H9 (cell line): ENCODE measurements around the gene EDA. TPM values are rescaled to one million over a fixed set of nuclear protein-coding genes. Genes with fewer than 3 reads are reported as not detected.

Experiments
- DNase-seq: peaks from one replicate; pipeline ENCODE4 v3.0.0-alpha.2; 2017
- H2AFZ ChIP-seq: one replicate; pipeline ENCODE4 v1.6.1; 2013; ENCODE audit warnings: mild to moderate bottlenecking, low read length, control low read depth, moderate library complexity
- H2AK5ac ChIP-seq: 2 replicates; pipeline ENCODE4 v1.6.1; 2013; ENCODE audit warnings: low read length, control low read depth, mixed read lengths; ENCODE audit not compliant: insufficient read length
- H2BK120ac ChIP-seq: one replicate; pipeline ENCODE4 v1.6.1; 2013; ENCODE audit warnings: low read depth, mild to moderate bottlenecking, low read length, control low read depth, inconsistent platforms; ENCODE audit not compliant: poor library complexity, severe bottlenecking
- H2BK12ac ChIP-seq: 2 replicates; pipeline ENCODE4 v1.6.1; 2013; ENCODE audit warnings: low read length, control low read depth, mixed read lengths, low read depth; ENCODE audit not compliant: insufficient read length
- H2BK15ac ChIP-seq: 2 replicates; pipeline ENCODE4 v1.6.1; 2013; ENCODE audit warnings: low read depth, low read length, control low read depth
- H2BK20ac ChIP-seq: one replicate; pipeline ENCODE4 v1.6.1; 2013; ENCODE audit warnings: low read depth, mild to moderate bottlenecking, low read length, control low read depth, inconsistent platforms; ENCODE audit not compliant: poor library complexity, severe bottlenecking
- H2BK5ac ChIP-seq: 2 replicates; pipeline ENCODE4 v1.6.1; 2013; ENCODE audit warnings: low read length, control low read depth, mixed read lengths; ENCODE audit not compliant: insufficient read length
- H3K14ac ChIP-seq: 2 replicates; pipeline ENCODE4 v1.6.1; 2013; ENCODE audit warnings: low read length, control low read depth; ENCODE audit not compliant: insufficient read depth
- H3K18ac ChIP-seq: 2 replicates; pipeline ENCODE4 v1.6.1; 2013; ENCODE audit warnings: low read depth, mild to moderate bottlenecking, mixed read lengths, low read length, control low read depth; ENCODE audit not compliant: insufficient read length
- H3K23ac ChIP-seq: 2 replicates; pipeline ENCODE4 v1.6.1; 2013; ENCODE audit warnings: low read length, control low read depth, mixed read lengths, low read depth; ENCODE audit not compliant: insufficient read length
- H3K23me2 ChIP-seq: 2 replicates; pipeline ENCODE4 v1.6.1; 2013; ENCODE audit warnings: low read depth, mild to moderate bottlenecking, mixed read lengths, low read length, control low read depth; ENCODE audit not compliant: insufficient read length, poor library complexity, severe bottlenecking
- H3K27ac ChIP-seq: 2 replicates; pipeline ENCODE4 v1.5.1; 2013; ENCODE audit warnings: low read length, control low read depth, mixed read lengths, low read depth; ENCODE audit not compliant: insufficient read length
- H3K27me3 ChIP-seq: 2 replicates; pipeline ENCODE4 v1.6.1; 2013; ENCODE audit warnings: low read length, control low read depth, inconsistent platforms; ENCODE audit not compliant: insufficient read depth
- H3K4ac ChIP-seq: 2 replicates; pipeline ENCODE4 v1.6.1; 2013; ENCODE audit warnings: low read depth, mild to moderate bottlenecking, control low read depth, inconsistent platforms, low read length, moderate library complexity
- H3K4me1 ChIP-seq: 2 replicates; pipeline ENCODE4 v1.6.1; 2013; ENCODE audit warnings: low read length, control low read depth, inconsistent platforms; ENCODE audit not compliant: insufficient read depth
- H3K4me2 ChIP-seq: 2 replicates; pipeline ENCODE4 v1.6.1; 2013; ENCODE audit warnings: low read length, control low read depth, mixed read lengths; ENCODE audit not compliant: insufficient read length, insufficient read depth
- H3K56ac ChIP-seq: 2 replicates; pipeline ENCODE4 v1.6.1; 2013; ENCODE audit warnings: low read depth, mild to moderate bottlenecking, mixed read lengths, low read length, control low read depth; ENCODE audit not compliant: insufficient read length
- H3K79me1 ChIP-seq: 2 replicates; pipeline ENCODE4 v1.6.1; 2013; ENCODE audit warnings: low read depth, mild to moderate bottlenecking, moderate library complexity, low read length, control low read depth, inconsistent platforms; ENCODE audit not compliant: insufficient read depth, poor library complexity, severe bottlenecking
- H3K79me2 ChIP-seq: 2 replicates; pipeline ENCODE4 v1.6.1; 2013; ENCODE audit warnings: low read length, control low read depth, inconsistent platforms; ENCODE audit not compliant: insufficient read depth
- H3K9ac ChIP-seq: 2 replicates; pipeline ENCODE4 v1.6.1; 2013; ENCODE audit warnings: low read length, control low read depth, mixed read lengths; ENCODE audit not compliant: insufficient read length; ENCODE audit errors: extremely low read depth
- H3K9me3 ChIP-seq: one replicate; pipeline ENCODE4 v1.6.1; 2013; ENCODE audit warnings: low read depth, low read length, inconsistent platforms; ENCODE audit not compliant: control insufficient read depth
- H3T11ph ChIP-seq: one replicate; pipeline ENCODE4 v1.6.1; 2013; ENCODE audit warnings: mild to moderate bottlenecking, low read length, control low read depth, inconsistent platforms
- H4K20me1 ChIP-seq: one replicate; pipeline ENCODE4 v1.6.1; 2013; ENCODE audit not compliant: control insufficient read depth, insufficient read length, insufficient read depth
- H4K5ac ChIP-seq: 2 replicates; pipeline ENCODE4 v1.6.1; 2013; ENCODE audit warnings: low read depth, mild to moderate bottlenecking, mixed read lengths, low read length, control low read depth; ENCODE audit not compliant: insufficient read length
- H4K8ac ChIP-seq: replicated peaks from 2 replicates; pipeline ENCODE4 v1.6.1; 2013; ENCODE audit warnings: low read length, control low read depth, mixed read lengths, low read depth; ENCODE audit not compliant: insufficient read length
- H4K91ac ChIP-seq: 2 replicates; pipeline ENCODE4 v1.6.1; 2013; ENCODE audit warnings: low read depth, mild to moderate bottlenecking, moderate library complexity, mixed read lengths, low read length, control low read depth; ENCODE audit not compliant: insufficient read length
- H3K27ac Mint-ChIP-seq, 3 experiments: 2 replicates in 2 of 3; 3 replicates in 1 of 3; pipeline ENCODE4 v1.8.0; 2020 to 2021; ENCODE audit warnings: mixed read lengths in 3 of 3, mild to moderate bottlenecking in 1 of 3, moderate library complexity in 1 of 3
- H3K27me3 Mint-ChIP-seq: 2 replicates; pipeline ENCODE4 v1.8.0; 2021; ENCODE audit warnings: low read depth, mild to moderate bottlenecking, moderate library complexity, mixed read lengths
- H3K36me3 Mint-ChIP-seq, 3 experiments: 2 replicates in 2 of 3; 3 replicates in 1 of 3; pipeline ENCODE4 v1.8.0; 2020 to 2021; ENCODE audit warnings: low read depth in 3 of 3, mixed read lengths in 3 of 3; ENCODE audit not compliant: insufficient read depth in 1 of 3
- H3K4me1 Mint-ChIP-seq, 2 experiments: 2 replicates each; pipeline ENCODE4 v1.8.0; 2020; ENCODE audit warnings: mixed read lengths in 2 of 2
- H3K4me3 Mint-ChIP-seq, 2 experiments: 2 replicates in 1 of 2; 3 replicates in 1 of 2; pipeline ENCODE4 v1.8.0; 2020 to 2021; ENCODE audit warnings: mild to moderate bottlenecking in 2 of 2, mixed read lengths in 2 of 2, moderate library complexity in 1 of 2
- H3K9me3 Mint-ChIP-seq, 2 experiments: 2 replicates in 1 of 2; 3 replicates in 1 of 2; pipeline ENCODE4 v1.8.0; 2020; ENCODE audit warnings: mild to moderate bottlenecking in 2 of 2, mixed read lengths in 2 of 2, moderate library complexity in 1 of 2
- WGBS: extraction: QIAGEN DNeasy Blood & Tissue Kit; methylation state at CpG from one replicate; pipeline ENCODE4 v1.1.7; 2013; ENCODE audit warnings: missing lambda C conversion rate, low lambda C conversion rate, mixed read lengths; ENCODE audit not compliant: insufficient read length; ENCODE audit errors: extremely low coverage; 5-methylcytosine and 5-hydroxymethylcytosine counted together
- total RNA-seq: library from RNA; stranded (reverse); gene quantifications from 2 replicates; pipeline ENCODE4 v1.2.1, GENCODE V29; 2021
- TF ChIP-seq, protein P1 (sequence below): fragments of 200-600 bp; sonication (generic); conservative IDR thresholded peaks from 3 replicates; pipeline ENCODE4 v1.8.0; 2021; ENCODE audit warnings: antibody characterized with exemption, mild to moderate bottlenecking

The EDA gene
- total RNA-seq, 1 experiment from 2014 or later = 7.7 TPM

GRCh38 chrX:69988955-69989394 lies 373.1 kb downstream of the EDA start:
- no peak overlapping the region for H3K14ac ChIP-seq
- H3T11ph ChIP-seq = no peak overlapping the region
- no peak overlapping the region for H3K56ac ChIP-seq
- H3K4me2 ChIP-seq = no peak overlapping the region
- H3K27me3 ChIP-seq = no peaks in the 10 kb centered on the region
- Mint-ChIP-seq H3K27ac (no peak overlapping the region; a peak in 1 of 7 replicates), H3K9me3 (peaks cover 40 to 42% of the 10 kb centered on the region in 2 experiments), H3K4me1 (peaks cover 3 to 4% of the 10 kb centered on the region in 2 experiments; a peak in 1 of 4 replicates), H3K4me3 (no peak overlapping the region), H3K36me3 (peaks cover 0 to 2% (median 0%) of the 10 kb centered on the region in 3 experiments; a peak in 3 of 7 replicates), H3K27me3 (no peaks in the 10 kb centered on the region)
- H3K18ac ChIP-seq = no peak overlapping the region
- WGBS = no CpG with 5 or more reads among the region's 3 CpGs
- H3K27ac ChIP-seq = no peak overlapping the region
- TF ChIP-seq, protein P1, sequence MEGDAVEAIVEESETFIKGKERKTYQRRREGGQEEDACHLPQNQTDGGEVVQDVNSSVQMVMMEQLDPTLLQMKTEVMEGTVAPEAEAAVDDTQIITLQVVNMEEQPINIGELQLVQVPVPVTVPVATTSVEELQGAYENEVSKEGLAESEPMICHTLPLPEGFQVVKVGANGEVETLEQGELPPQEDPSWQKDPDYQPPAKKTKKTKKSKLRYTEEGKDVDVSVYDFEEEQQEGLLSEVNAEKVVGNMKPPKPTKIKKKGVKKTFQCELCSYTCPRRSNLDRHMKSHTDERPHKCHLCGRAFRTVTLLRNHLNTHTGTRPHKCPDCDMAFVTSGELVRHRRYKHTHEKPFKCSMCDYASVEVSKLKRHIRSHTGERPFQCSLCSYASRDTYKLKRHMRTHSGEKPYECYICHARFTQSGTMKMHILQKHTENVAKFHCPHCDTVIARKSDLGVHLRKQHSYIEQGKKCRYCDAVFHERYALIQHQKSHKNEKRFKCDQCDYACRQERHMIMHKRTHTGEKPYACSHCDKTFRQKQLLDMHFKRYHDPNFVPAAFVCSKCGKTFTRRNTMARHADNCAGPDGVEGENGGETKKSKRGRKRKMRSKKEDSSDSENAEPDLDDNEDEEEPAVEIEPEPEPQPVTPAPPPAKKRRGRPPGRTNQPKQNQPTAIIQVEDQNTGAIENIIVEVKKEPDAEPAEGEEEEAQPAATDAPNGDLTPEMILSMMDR = no peak
- no peak overlapping the region for H4K5ac ChIP-seq
- H2BK5ac ChIP-seq = no peak overlapping the region
- H3K9me3 ChIP-seq = peaks cover 17% of the 10 kb centered on the region
- H3K4ac ChIP-seq = no peak overlapping the region
- no peak overlapping the region for H3K9ac ChIP-seq
- no peaks in the 10 kb centered on the region for H3K4me1 ChIP-seq
- H2BK20ac ChIP-seq = no peak overlapping the region
- DNase-seq = no peak
- no peaks in the 10 kb centered on the region for H3K79me1 ChIP-seq
- no peaks in the 10 kb centered on the region for H4K20me1 ChIP-seq
- no peak overlapping the region for H4K8ac ChIP-seq
- H2AFZ ChIP-seq = no peak overlapping the region
- H2BK12ac ChIP-seq = no peak overlapping the region
- no peak overlapping the region for H4K91ac ChIP-seq
- no peak overlapping the region for H2BK120ac ChIP-seq
- H3K23ac ChIP-seq = no peak overlapping the region
- no peaks in the 10 kb centered on the region for H3K23me2 ChIP-seq
- no peak overlapping the region for H2AK5ac ChIP-seq
- no peaks in the 10 kb centered on the region for H3K79me2 ChIP-seq
- no peak overlapping the region for H2BK15ac ChIP-seq
